Measurements from ENCODE around the gene NPB.

Gene NPB

GRCh38 chr17:81942167-81942553 is 40.1 kb downstream of the NPB start:
- DNase-seq = no peak

- DNase-seq = no peak
These were observed 42.8 kb downstream of the NPB start for GRCh38 chr17:81944858-81945257.

GRCh38 chr17:81947189-81947588 is 45.2 kb downstream of the NPB start, which contains the start of gene MYADML2:
Gene MYADML2, minus strand, starts transcription at chr17:81947233. Its CDS starts 5,492 bp downstream, at chr17:81941741.
- DNase-seq = no peak

GRCh38 chr17:81948635-81949378 is 46.8 kb downstream of the NPB start:
- no peak for DNase-seq

GRCh38 chr17:81950501-81950900 is 48.5 kb downstream of the NPB start:
- DNase-seq = no peak

GRCh38 chr17:81951785-81952684 is 50.0 kb downstream of the NPB start:
- no peak for DNase-seq

All from AML-193 (cell line).